Measurements from ENCODE around the gene KDF1. TPM values are rescaled to one million over a fixed set of nuclear protein-coding genes. Genes with fewer than 3 reads are reported as not detected.

The KDF1 gene
- total and polyA plus RNA-seq, 2 experiments from 2014 or later: 13.6 to 21.1 TPM

GRCh38 chr1:26907071-26907917, 53.0 kb downstream of the KDF1 start:
- Histone ChIP-seq H3K79me2 (replicated peaks; ENCODE audit: insufficient read depth) (no peaks in the 10 kb centered on the region), H3K27me3 (ENCODE audit: insufficient read depth) (no peaks in the 10 kb centered on the region), H3K4me3 (no peak overlapping the region), H3F3A (replicated peaks; ENCODE audit: low read depth) (no peaks in the 10 kb centered on the region), H3K27ac (ENCODE audit: low read depth) (no peak overlapping the region), H4K20me1 (replicated peaks; ENCODE audit: insufficient read depth) (no peaks in the 10 kb centered on the region), H3K4me2 (no peak overlapping the region), H3K4me1 (ENCODE audit: insufficient read depth) (no peaks in the 10 kb centered on the region), H3K9me2 (ENCODE audit: insufficient read depth) (no peaks in the 10 kb centered on the region), H3K36me3 (ENCODE audit: insufficient read depth) (no peaks in the 10 kb centered on the region), H2AFZ (no peak overlapping the region)
- Mint-ChIP-seq H3K27me3 (ENCODE audit: insufficient read depth, low read depth, poor library complexity) (peaks cover 8% of the 10 kb centered on the region), H3K27ac (no peak overlapping the region), H3K36me3 (ENCODE audit: low read depth) (no peaks in the 10 kb centered on the region), H3K4me1 (no peaks in the 10 kb centered on the region; the same call in 2 of the 3 replicates), H3K9me3 (no peaks in the 10 kb centered on the region), H3K4me3 (no peak overlapping the region)
- ATAC-seq (no peak), DNase-seq (ENCODE audit: low spot score) (no peak)
- TF ChIP-seq STAT1 (IDR thresholded peaks at IDR 0.05; ENCODE audit: unreplicated experiment) (no peak), EZH2phosphoT487 (IDR thresholded peaks at IDR 0.05; ENCODE audit: unreplicated experiment) (no peak), ZNF462 (CRISPR knock-in tag; IDR thresholded peaks at IDR 0.05) (no peak), CTCF (conservative IDR thresholded peaks at IDR 0.05; ENCODE audit: low read depth in 2 of 2) (no peak), ZNF331 (CRISPR knock-in tag; IDR thresholded peaks at IDR 0.05; ENCODE audit: low read depth) (no peak), ETS1 (IDR thresholded peaks at IDR 0.05) (no peak), CREB1 (CRISPR knock-in tag; IDR thresholded peaks at IDR 0.05; ENCODE audit: low read depth) (no peak)
